RWPE1 (cell line): ENCODE data around the gene FIBP.

Experiments
- CTCF ChIA-PET: fragments of 350-600 bp; sonication (Branson Sonifier 250); formaldehyde crosslinking; extraction: SDS; loops from one replicate; lab custom pipeline; 2021; lab: Yijun Ruan, JAX
- POLR2A ChIA-PET: fragments of 400-600 bp; formaldehyde crosslinking; extraction: SDS; loops from one replicate; lab custom pipeline; 2020; ENCODE audit warnings: antibody characterized with exemption; ENCODE audit not compliant: low non-redundant PET; lab: Yijun Ruan, JAX
- DNase-seq: peaks from one replicate; pipeline ENCODE4 v3.0.0; 2012; ENCODE audit warnings: low spot score
- H3K27ac ChIP-seq: fragments of 450-650 bp; 2 replicates; pipeline ENCODE4 v1.5.1; 2017
- TF ChIP-seq, protein P1 (sequence below): fragments of 450-650 bp; conservative IDR thresholded peaks from 2 replicates; pipeline ENCODE4 v1.5.1; 2017; ENCODE audit warnings: low read depth, mild to moderate bottlenecking

The FIBP gene

DNA sequence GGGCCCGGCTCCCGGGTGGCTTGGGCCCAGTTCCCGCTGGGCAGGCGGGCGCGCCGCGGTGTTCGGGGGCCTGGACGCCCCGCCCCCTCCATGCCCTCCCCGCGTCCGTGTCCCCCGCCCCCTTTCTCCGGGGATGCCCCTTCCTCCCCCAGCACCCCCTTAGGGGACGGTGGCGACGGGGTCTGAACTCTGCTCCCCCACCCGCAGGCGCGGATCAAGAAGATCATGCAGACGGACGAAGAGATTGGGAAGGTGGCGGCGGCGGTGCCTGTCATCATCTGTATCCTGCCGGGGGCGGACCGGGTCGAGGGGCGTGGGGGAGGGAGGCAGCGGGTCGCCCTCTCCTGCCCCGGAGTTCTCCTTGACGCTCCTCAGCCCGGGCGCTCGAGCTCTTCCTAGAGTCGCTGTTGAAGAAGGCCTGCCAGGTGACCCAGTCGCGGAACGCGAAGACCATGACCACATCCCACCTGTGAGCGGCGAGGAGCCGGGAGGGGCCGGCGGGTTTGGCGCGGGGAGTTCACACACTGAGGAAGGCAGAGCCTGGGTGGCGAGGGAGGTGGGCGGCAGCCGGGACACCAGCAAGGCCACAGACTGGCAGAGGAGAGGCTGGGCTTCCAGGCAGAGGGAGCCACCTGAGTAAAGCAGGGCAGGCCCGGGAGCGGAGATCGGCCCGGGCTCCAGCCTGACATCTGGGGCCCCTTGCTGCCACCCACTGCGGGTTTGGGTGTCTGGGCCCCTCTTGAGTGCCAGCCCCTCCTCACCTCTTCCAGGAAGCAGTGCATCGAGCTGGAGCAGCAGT, 31.5 kb upstream of the FIBP start:
- POLR2A ChIA-PET, result interaction anchor here (0.6 kb wide), 1 partner anchor 30 kb away, joined by 3 read pairs; no protein-coding TSS in a partner anchor
- DNase-seq, result no peak
- CTCF ChIA-PET, result no interaction called here

DNA sequence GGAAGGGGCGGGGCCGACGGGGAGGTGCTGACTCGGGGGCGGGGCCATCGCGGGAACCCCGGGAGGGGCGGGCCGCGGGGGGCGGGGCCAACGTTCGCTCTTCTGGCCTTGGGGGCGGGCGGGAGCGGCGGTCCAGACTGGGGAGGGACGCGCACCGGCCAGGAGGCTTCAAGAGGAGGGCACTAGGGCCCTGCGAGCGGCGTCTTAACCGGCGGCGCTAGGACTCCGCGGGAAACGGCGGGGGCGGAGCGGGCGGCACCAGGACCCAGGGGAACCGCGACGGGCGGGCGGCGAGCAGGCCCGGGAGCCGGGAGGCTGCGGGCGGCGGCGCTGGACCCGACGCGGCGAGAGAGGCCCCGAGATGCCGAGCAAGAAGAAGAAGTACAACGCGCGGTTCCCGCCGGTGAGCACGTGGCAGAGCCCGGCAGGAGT, 30.9 kb upstream of the FIBP start, which contains the start of gene DRAP1:
Gene DRAP1 (plus strand): TSS at position 286 of the 432 bp plus-strand sequence. CDS start 76 bp downstream, at position 362.
- DNase-seq, result peak; percentile 94
- peak within 1 kb of the TSS; percentile 93 for H3K27ac ChIP-seq
- CTCF ChIA-PET, result interaction anchor here (1.0 kb wide), 1 partner anchor 31 kb away, joined by 5 read pairs; the partner anchor contains the start of gene FIBP
- TF ChIP-seq, protein P1, sequence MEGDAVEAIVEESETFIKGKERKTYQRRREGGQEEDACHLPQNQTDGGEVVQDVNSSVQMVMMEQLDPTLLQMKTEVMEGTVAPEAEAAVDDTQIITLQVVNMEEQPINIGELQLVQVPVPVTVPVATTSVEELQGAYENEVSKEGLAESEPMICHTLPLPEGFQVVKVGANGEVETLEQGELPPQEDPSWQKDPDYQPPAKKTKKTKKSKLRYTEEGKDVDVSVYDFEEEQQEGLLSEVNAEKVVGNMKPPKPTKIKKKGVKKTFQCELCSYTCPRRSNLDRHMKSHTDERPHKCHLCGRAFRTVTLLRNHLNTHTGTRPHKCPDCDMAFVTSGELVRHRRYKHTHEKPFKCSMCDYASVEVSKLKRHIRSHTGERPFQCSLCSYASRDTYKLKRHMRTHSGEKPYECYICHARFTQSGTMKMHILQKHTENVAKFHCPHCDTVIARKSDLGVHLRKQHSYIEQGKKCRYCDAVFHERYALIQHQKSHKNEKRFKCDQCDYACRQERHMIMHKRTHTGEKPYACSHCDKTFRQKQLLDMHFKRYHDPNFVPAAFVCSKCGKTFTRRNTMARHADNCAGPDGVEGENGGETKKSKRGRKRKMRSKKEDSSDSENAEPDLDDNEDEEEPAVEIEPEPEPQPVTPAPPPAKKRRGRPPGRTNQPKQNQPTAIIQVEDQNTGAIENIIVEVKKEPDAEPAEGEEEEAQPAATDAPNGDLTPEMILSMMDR, result no peak
- POLR2A ChIA-PET, result no interaction called here

More for the DNA sequence above, 31.5 kb upstream of the FIBP start:
- H3K27ac ChIP-seq, result peak overlapping the region; percentile 93
- TF ChIP-seq, protein P1, result no peak

DNA sequence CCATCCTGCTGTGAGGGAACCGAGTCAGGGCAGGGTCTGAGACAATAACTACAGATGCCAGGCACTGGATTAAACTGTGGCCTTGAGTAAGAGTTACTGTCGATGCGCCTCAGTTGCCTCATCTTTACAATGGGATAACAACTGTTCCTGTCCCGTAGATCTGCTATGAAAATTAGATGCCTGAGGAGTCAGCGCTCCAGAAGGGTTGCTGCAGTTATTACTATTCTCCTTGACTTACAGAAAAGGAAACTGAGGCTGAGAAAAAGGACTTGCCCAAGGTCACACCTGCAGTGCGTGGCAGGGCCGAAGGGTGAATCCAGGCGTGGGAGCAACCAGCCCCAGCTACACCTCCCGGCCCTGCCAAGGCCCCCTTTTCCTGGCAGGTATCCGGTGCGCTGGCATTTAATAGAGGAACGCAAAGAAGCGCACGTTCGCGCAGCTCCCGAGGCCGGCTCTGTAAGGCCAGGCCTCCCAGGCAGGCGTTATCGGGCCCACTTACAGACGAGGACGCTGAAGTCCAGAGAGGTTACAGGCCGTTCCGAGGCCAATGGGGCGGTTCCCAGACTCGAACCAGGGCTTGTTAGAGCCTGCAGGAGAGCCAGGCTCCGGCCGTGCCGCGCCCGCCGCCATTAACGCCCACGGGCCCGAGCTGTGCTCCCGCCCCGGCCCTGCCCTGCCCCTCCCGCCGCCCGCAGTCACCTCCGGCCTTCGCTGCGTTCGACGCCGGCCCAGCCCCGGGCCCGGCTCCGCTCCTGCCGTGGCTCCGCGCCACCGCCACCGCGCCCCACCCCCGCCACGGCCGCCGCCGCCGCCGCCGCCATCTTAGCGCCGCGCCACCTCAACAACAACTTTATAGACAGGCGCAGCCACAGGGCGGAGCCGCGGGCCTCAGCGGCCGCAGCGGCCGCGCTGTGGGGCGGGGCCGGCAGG, 30.2 kb upstream of the FIBP start, which contains the start of gene C11orf68:
Gene C11orf68 (minus strand): TSS at position 852 of the 930 bp plus-strand sequence. CDS start 31 bp downstream, at position 821.
- no peak for DNase-seq
- ChIA-PET CTCF (interaction anchor here (1.0 kb wide), 1 partner anchor 30 kb away, joined by 5 read pairs; the partner anchor contains the start of gene FIBP), POLR2A (interaction anchor here (0.6 kb wide), 1 partner anchor 93 kb away, joined by 5 read pairs; no protein-coding TSS in a partner anchor)
- H3K27ac ChIP-seq, result peak within 1 kb of the TSS; percentile 93
- TF ChIP-seq, protein P1, result no peak

DNA sequence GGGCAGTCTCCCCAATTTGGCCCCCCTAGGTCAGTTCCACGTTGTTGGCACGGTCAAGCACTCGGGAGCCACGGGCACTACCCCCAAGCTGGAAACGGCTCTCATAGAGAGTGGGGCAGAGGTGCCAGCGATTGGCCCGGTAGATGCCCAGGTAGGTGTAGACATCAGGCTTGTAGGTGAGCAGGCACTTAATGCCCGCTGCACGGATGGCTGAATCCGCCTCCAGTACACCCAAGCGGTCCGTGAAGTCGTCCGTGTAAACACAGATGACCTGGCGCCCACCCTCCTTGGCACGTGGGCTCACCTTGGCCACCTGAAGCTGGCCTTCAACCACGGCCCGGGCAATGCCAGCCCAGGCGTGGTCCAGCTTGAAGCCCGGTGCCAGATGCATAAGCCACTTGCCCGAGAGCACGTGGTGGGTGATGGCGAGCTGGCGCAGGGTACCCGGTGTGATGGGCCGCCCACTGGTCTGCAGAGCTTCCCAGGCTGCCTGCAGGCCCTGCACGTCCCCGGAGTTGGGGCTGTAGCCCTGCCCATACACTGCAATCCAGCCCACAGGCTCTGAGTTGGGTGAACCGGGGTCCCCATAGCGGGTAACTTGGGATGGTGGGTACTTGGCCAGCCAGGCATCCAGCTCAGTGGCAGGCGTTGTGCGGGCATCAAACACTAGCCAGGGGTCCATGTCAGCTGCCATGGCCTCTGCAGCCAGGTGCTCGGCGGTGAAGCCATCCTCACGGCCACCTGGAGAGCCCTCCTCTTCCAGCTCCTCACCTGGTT, 29.4 kb upstream of the FIBP start:
- CTCF ChIA-PET, result no interaction called here
- TF ChIP-seq, protein P1, result no peak
- DNase-seq, result no peak
- POLR2A ChIA-PET, result interaction anchor here (0.6 kb wide), 1 partner anchor 94 kb away, joined by 5 read pairs; no protein-coding TSS in a partner anchor
- peak overlapping the region; percentile 93 for H3K27ac ChIP-seq

DNA sequence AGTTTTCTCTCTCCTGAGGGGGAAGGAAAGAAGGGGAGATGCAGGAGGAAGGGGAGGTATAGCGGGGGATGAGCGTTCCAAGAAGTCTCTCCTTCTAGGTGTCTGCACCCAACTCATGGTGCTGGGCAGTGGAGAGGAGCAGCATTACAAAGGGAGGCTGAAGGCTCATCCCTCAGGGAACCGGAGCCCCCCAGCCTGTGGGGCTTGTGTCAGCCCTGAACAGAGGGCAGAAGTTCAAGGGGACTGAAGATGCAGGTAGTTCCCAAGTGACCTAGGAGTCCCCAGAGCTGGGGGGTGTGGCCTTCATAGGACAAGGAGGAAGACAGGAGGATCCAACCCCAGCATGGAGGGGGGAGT, 28.8 kb upstream of the FIBP start:
- ChIA-PET POLR2A (no interaction called here), CTCF (no interaction called here)
- H3K27ac ChIP-seq, result peak overlapping the region; percentile 93
- DNase-seq, result no peak
- TF ChIP-seq, protein P1, result no peak
